Upper lobe of left lung (tissue), 6 donors: ENCODE data around the gene PSMD7. TPM values are rescaled to one million over a fixed set of nuclear protein-coding genes. Genes with fewer than 3 reads are reported as not detected.

ENCODE experiments used
- ATAC-seq, 2 donors: fragments of 200-7000 bp; cut with Tn5 transposase; one replicate each; pipeline ENCODE4 v1.9.1; 2022; ENCODE audit warnings: mild to moderate bottlenecking in 2 of 2, moderate library complexity in 2 of 2; ENCODE audit not compliant: low FRiP score in 2 of 2
- DNase-seq, 2 donors: peaks; one replicate each; pipeline ENCODE4 v3.0.0-alpha.2; 2019 to 2020
- H3K27ac ChIP-seq, 4 donors: fragments of 200-600 bp; sonication (generic); one replicate each; pipeline ENCODE4 v1.5.1; 2016 to 2019
- H3K27me3 ChIP-seq, 4 donors: fragments of 200-600 bp; sonication (generic); one replicate each; pipeline ENCODE4 v1.5.1; 2017 to 2019
- H3K36me3 ChIP-seq, 4 donors: fragments of 200-600 bp; sonication (generic); one replicate each; pipeline ENCODE4 v1.5.1; 2016 to 2019
- H3K4me1 ChIP-seq, 4 donors: fragments of 200-600 bp; sonication (generic); one replicate each; pipeline ENCODE4 v1.5.1; 2018 to 2019
- H3K4me3 ChIP-seq, 4 donors: fragments of 200-600 bp; sonication (generic); one replicate each; pipeline ENCODE4 v1.5.1; 2017 to 2019; ENCODE audit warnings: mild to moderate bottlenecking in 2 of 4, moderate library complexity in 1 of 4
- H3K9me3 ChIP-seq, 4 donors: fragments of 200-600 bp; sonication (generic); one replicate each; pipeline ENCODE4 v1.5.1; 2018 to 2019
- EP300 ChIP-seq, 4 donors: sonication (generic); formaldehyde crosslinking; IDR thresholded peaks; one replicate each; pipeline ENCODE4 v1.5.1; 2017; ENCODE audit warnings: antibody characterized with exemption in 4 of 4, control low read depth in 2 of 4
- POLR2A ChIP-seq, 4 donors: fragments of 450-650 bp; IDR thresholded peaks; one replicate each; pipeline ENCODE4 v1.5.1; 2016 to 2017; ENCODE audit warnings: antibody characterized with exemption in 4 of 4, mild to moderate bottlenecking in 2 of 4
- POLR2AphosphoS5 ChIP-seq, 2 donors: sonication (generic); formaldehyde crosslinking; IDR thresholded peaks; one replicate each; pipeline ENCODE4 v1.5.1; 2017; ENCODE audit warnings: antibody characterized with exemption in 2 of 2
- WGBS, 2 donors: methylation state at CpG; one replicate each; pipeline ENCODE4 v1.1.5; 2017 to 2018; 5-methylcytosine and 5-hydroxymethylcytosine counted together
- total RNA-seq, 6 donors: library from RNA; depleted of rRNA in 4 of 6; stranded (reverse); fragments of >200 nt in 4 of 6; gene quantifications; one replicate each; pipeline versions ENCODE4 v1.1.0 to v1.2.1, GENCODE V29; 2016 to 2021
- TF ChIP-seq, protein P1 (sequence below), 6 experiments: fragments of 450-650 bp in 4 of 6; fragments of 200-600 bp in 2 of 6; sonication (generic) in 2 of 6; IDR thresholded peaks; one replicate each; pipeline ENCODE4 v1.5.1; 2016 to 2019; ENCODE audit warnings: antibody characterized with exemption in 6 of 6
- donor health status: DM: no; HTN: no; CAD: no; lungs with moderate emphysema.
- donor health status: DM: no; HTN: yes; CAD: no; lungs with severe emphysema.

Gene PSMD7
- total RNA-seq, 6 donors from 2014 or later = 23.0 to 89.6 (median 59.8) TPM

DNA sequence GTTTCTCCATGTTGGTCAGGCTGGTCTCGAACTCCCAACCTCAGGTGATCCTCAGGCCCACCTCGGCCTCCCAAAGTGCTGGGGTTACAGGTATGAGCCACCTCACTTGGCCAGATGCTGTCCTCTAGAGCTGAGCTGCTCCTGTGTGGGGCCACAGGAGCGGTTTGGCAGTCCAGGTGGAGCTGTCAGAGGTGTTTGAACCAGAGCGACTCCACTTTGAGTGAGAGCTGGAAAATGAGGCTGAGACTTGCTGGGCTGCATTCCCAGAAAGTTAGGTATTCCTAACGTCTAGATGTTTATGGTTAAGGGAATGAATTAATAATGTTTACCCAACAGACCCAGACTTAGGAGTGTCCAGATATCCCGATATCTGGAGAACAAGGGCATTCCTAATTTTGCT is 16.8 kb upstream of the PSMD7 start:
- TF ChIP-seq POLR2A (IDR thresholded peaks at IDR 0.05) (no peak), EP300 (IDR thresholded peaks at IDR 0.05) (no peak), POLR2AphosphoS5 (IDR thresholded peaks at IDR 0.05) (no peak)
- TF ChIP-seq, protein P1, sequence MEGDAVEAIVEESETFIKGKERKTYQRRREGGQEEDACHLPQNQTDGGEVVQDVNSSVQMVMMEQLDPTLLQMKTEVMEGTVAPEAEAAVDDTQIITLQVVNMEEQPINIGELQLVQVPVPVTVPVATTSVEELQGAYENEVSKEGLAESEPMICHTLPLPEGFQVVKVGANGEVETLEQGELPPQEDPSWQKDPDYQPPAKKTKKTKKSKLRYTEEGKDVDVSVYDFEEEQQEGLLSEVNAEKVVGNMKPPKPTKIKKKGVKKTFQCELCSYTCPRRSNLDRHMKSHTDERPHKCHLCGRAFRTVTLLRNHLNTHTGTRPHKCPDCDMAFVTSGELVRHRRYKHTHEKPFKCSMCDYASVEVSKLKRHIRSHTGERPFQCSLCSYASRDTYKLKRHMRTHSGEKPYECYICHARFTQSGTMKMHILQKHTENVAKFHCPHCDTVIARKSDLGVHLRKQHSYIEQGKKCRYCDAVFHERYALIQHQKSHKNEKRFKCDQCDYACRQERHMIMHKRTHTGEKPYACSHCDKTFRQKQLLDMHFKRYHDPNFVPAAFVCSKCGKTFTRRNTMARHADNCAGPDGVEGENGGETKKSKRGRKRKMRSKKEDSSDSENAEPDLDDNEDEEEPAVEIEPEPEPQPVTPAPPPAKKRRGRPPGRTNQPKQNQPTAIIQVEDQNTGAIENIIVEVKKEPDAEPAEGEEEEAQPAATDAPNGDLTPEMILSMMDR (IDR thresholded peaks at IDR 0.05) = no peak
- DNase-seq = no peak
- Histone ChIP-seq H3K9me3 (peaks cover 0 to 3% (median 0%) of the 10 kb centered on the region in 4 donors), H3K4me1 (no peaks in the 10 kb centered on the region), H3K4me3 (no peak overlapping the region), H3K36me3 (no peaks in the 10 kb centered on the region), H3K27ac (no peak overlapping the region), H3K27me3 (no peaks in the 10 kb centered on the region)
- no peak for ATAC-seq
- 63 to 74% methylated on average over 3 to 6 of the region's 6 CpGs for WGBS, 2 donors

DNA sequence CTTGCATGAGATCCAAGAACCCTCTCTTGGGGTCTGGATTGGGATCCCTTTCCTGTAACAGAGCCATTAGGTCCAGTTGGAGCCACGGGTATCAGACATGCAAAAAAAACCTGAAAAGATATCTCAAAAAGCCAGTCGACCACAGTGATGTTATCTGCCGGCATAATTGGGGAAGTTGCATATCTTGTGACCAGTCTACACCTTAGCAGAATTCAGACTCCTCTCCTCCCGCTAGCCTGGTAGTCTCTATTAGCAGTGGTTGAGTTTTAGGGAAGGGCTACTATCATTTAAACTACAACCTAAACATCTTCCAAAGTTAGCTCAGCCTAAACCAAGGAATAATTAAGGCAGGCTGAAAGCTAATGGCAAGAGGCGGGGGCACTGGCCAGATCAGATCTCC is 16.2 kb upstream of the PSMD7 start:
- no peaks in the 10 kb centered on the region for H3K27me3 ChIP-seq
- peaks cover 0 to 3% (median 0%) of the 10 kb centered on the region in 4 donors for H3K9me3 ChIP-seq
- ATAC-seq (no peak), DNase-seq (no peak)
- 68 to 71% methylated on average over 5 of the region's 5 CpGs for WGBS, 2 donors
- H3K4me1 ChIP-seq = no peaks in the 10 kb centered on the region
- H3K27ac ChIP-seq = no peak overlapping the region
- H3K36me3 ChIP-seq = no peaks in the 10 kb centered on the region
- TF ChIP-seq POLR2AphosphoS5 (IDR thresholded peaks at IDR 0.05) (no peak), EP300 (IDR thresholded peaks at IDR 0.05) (no peak), POLR2A (IDR thresholded peaks at IDR 0.05) (no peak)
- TF ChIP-seq, protein P1 (IDR thresholded peaks at IDR 0.05) = no peak
- no peak overlapping the region for H3K4me3 ChIP-seq

DNA sequence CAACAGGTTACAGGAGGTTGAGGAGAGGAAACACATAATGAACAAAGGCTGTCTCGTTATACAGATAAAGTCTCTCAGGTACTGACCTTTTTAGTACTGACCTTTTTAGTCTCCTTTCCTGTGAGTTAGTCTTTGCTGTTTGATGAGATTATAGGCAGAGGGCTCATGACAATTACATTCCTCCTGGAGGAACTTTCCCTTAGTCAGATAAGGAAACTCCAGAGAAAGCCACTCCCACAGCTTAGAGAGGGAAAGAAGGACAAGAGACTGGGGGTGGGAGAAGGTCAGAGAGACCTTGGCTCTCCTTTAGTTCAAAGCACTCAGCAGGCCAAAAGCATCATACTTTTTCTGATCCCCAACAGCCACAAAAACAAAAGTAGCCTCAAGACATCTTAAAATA is 15.3 kb upstream of the PSMD7 start:
- ATAC-seq (no peak), DNase-seq (no peak)
- Histone ChIP-seq H3K4me1 (no peaks in the 10 kb centered on the region), H3K36me3 (no peaks in the 10 kb centered on the region), H3K27ac (no peak overlapping the region), H3K27me3 (no peaks in the 10 kb centered on the region), H3K9me3 (peaks cover 0 to 3% (median 0%) of the 10 kb centered on the region in 4 donors), H3K4me3 (no peak overlapping the region)
- TF ChIP-seq EP300 (IDR thresholded peaks at IDR 0.05) (no peak), POLR2A (IDR thresholded peaks at IDR 0.05) (no peak), POLR2AphosphoS5 (IDR thresholded peaks at IDR 0.05) (no peak)
- TF ChIP-seq, protein P1 (IDR thresholded peaks at IDR 0.05) = no peak
- 60 to 63% methylated on average over 1 of the region's 1 CpG for WGBS, 2 donors

DNA sequence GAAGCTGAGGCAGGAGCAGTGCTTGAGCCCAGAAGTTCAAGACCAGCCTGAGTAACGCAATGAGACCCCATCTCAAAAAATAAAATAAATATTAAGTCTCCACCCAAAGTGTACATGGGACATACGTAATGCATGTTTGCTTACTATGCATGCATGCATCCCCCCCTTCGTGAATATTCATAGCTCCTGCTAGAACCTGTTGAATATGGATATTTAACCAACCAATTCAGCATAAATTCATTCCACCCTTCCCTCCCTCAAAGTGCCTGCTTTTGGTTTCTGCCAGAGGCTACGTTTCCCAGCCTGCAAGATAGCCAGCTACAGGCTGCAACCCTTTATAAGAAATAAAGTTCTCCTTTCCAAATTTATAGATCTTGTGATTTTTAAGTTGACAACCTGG is 12.9 kb upstream of the PSMD7 start:
- DNase-seq (no peak), ATAC-seq (no peak)
- no peaks in the 10 kb centered on the region for H3K36me3 ChIP-seq
- WGBS, 2 donors = 84 to 85% methylated on average over 4 of the region's 4 CpGs
- no peaks in the 10 kb centered on the region for H3K4me1 ChIP-seq
- no peak overlapping the region for H3K4me3 ChIP-seq
- TF ChIP-seq EP300 (IDR thresholded peaks at IDR 0.05) (no peak), POLR2A (IDR thresholded peaks at IDR 0.05) (no peak), POLR2AphosphoS5 (IDR thresholded peaks at IDR 0.05) (no peak)
- TF ChIP-seq, protein P1 (IDR thresholded peaks at IDR 0.05) = no peak
- H3K27me3 ChIP-seq = no peaks in the 10 kb centered on the region
- H3K27ac ChIP-seq = no peak overlapping the region
- H3K9me3 ChIP-seq = peaks cover 0 to 3% (median 0%) of the 10 kb centered on the region in 4 donors

DNA sequence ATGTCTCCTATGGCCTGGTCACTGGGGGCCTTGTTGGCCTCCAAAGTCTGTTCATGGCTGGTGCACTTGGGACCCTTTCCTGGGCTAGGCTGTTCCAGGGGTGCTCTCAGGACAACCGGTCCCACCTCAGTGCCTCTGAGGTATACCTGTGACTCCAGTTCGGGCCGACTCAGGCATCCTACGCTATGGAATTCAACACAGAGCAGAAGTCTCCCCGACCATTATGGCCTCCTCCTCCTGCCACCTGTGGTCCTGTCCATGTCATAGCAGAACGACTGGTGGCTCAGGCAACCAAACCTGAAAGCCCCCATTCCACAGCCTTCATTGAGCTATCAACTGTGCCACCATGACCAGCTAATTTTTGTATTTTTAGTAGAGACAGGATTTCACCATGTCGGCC is 8.5 kb upstream of the PSMD7 start:
- peaks cover 9 to 12% (median 10%) of the 10 kb centered on the region in 4 donors for H3K9me3 ChIP-seq
- no peaks in the 10 kb centered on the region for H3K4me1 ChIP-seq
- H3K27ac ChIP-seq = no peak overlapping the region
- TF ChIP-seq EP300 (IDR thresholded peaks at IDR 0.05) (no peak), POLR2AphosphoS5 (IDR thresholded peaks at IDR 0.05) (no peak), POLR2A (IDR thresholded peaks at IDR 0.05) (no peak)
- TF ChIP-seq, protein P1 (IDR thresholded peaks at IDR 0.05) = no peak
- no peak for ATAC-seq
- H3K27me3 ChIP-seq = no peaks in the 10 kb centered on the region
- H3K4me3 ChIP-seq = no peak overlapping the region
- H3K36me3 ChIP-seq = no peaks in the 10 kb centered on the region
- no peak for DNase-seq
- WGBS, 2 donors = 90 to 97% methylated on average over 6 to 7 of the region's 7 CpGs
